ENCODE measurements around the gene OTUD4. TPM values are rescaled to one million over a fixed set of nuclear protein-coding genes. Genes with fewer than 3 reads are reported as not detected.
"Not testable (repeated sequence)": the region's sequence is repeated elsewhere in the genome, so short reads cannot be mapped to it uniquely, and the experiment has no call there.

Gene OTUD4
- total RNA-seq, 1 experiment from 2014 or later = 10.7 TPM

DNA sequence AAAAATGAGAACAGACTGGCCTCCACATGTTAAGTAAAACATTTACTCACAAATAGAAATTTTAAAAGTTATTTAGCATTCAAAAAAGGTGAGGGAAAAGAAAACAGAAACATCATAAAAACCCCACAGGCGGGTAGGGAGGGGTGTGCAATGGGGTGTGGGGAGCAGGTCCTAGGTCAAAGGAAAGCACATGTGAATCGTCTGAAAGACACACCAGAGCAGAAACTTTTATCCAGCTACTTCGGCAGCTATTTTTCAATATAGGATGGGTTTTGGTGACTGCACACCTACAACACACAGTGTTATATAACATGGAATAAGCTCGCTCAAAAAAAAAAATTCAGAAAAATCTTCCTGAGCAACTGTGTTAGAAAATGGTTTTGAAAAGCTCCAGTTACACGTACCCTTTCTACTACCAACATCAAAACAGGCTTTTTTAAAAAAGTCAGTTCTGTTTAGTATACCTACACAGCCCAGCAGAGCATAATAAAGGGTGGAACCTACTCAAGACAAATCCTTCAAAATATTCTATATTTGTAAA, 1.6 kb downstream of the OTUD4 start:
- DNase-seq (ENCODE audit: low spot score) = no peak

DNA sequence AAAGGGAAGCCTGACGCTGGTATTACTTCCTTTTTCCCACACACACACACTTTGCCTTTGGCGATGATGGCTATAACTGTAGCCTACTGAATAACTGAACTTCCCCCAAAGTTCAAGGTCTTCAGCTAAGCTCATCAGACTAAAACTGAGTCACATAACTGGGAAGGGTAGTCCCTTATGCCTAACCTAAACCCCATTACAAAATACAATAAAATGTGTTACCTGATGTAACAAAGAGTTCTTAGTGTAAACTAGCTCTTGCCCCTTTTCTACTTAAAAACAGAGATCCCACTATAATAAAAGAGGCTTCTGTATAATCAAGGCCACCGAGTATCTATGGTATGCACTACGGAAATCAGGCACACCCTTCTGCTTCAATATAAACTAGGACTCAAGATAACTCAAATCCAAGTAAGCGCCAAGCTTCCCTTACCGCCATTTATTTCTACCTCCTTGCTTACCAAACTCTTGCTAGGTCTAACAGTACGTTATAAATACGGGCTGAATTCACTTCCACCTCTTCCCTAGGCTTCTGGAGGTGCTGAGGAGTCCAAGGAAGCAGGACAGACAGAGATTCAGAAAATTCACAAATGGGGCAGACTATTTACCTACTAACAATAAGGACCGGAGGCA, 2.4 kb downstream of the OTUD4 start:
- no peak for DNase-seq (ENCODE audit: low spot score)

DNA sequence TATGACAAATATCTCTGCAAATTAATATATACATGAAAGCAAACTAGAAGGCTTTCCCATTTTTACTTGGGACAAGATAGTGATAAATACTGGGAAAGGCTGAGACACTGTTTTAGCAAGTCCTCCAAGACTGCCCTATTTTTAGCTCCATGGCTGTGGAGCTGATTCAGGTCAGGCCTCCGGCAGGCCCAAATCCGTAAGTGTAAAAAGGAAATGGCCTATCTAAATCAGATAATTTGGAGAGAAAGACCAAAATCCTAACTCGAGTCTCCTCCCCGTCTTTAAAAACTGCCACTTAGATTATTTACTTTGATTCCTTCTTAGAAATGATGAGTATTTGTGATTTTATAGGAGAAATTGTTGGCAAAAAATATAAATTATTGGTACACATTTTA, 2.9 kb downstream of the OTUD4 start:
- no peak for DNase-seq (ENCODE audit: low spot score)

DNA sequence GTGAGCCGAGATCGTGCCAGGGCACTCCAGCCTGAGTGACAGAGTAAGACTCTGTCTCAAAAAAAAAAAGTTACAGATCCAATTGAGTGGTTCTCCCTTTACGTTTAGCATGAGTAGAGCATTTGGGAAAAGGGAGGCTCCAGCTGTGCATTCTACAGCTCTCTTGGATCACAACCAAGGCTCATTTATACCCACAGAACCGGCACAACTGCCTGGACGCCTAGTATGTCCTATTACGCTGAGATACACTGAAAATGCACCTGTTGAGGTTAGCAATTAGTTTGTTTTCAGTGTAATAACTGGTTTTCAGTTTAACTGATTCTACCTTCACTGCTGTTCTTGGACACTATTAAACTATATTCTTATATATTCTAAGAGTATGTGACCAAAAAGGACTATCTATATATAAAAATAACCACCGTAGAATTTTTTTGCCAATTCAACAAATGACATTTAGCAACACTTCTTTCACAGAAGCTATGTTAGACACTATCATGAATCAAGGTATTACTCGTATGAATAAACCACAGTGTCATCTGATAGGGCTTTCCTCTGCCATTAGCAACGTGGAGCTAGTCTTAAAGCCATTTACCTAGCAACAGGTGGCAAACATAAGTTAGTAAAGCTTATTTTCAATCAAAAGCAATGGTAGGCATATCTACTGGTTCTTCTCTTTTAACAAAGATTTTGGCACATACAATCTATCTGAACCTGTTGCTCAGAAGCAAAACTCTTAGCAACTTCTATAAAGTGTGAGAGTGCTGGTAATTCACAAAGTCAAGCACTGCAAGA, 3.6 kb downstream of the OTUD4 start:
- no peak for DNase-seq (ENCODE audit: low spot score)

DNA sequence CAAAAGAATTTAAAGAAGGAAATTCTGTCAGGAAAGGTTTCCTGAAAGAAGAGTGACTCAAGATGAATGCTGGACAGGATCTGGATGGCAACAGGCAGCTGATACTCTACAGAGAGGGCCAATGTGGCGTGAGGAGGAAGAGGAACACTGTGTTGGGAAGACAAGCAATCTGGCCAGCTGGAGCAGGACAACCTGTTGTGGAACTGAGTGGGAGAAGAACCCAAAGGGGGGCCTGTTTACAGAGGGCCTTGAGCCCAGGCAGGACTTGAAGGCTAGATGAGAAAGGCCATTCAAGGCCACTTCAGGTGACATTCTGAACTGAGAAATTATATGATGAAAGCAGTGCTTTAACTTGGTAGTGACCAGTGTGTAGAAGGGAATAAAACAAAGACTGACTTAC, 8.5 kb downstream of the OTUD4 start:
- DNase-seq (ENCODE audit: low spot score) = no peak

DNA sequence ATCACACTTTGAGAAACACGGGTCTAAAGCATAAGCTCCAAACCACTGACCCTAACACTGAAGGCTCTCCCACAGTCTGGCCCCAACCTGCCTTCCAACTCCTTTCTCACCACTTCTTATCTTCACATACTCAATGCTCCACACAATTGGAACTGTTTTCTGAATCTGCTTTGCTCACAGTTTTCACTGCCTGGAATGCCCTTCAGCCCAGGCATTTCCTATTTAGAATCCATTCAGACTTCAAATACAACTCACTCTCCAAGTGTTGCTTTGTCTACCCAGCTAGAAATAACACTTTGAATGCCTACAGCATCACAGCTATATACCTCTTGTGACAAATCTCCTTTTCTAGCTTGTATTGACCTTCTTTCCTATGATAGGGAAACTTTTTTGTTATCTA, 10.2 kb downstream of the OTUD4 start:
- no peak for DNase-seq (ENCODE audit: low spot score)

DNA sequence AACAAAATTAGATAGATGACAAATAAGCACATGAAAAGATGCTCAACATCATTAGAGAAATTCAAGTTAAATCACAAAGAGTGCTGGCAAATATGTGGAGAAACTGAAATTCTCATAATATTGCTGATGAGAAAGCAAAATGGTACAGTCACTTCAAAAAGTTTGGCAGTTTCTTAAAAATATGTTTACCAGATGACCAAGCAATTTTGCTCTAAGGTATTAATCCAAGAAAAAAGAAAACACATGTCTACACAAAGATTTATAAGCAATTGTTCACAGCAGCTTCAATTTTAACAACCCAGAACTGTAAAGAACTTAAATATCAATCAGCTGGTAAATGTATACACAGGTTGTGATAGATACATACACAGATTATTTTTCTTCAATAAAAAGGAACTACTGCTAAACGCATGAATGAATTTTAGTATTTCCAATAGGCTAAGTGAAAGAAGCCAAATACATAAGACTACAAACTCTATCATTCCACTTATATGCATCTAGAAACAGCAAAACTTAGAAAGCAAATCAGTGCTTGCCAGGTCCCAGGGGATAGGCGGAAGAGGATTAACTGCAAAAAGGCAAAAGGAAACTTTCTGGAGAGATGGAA, 11.7 kb downstream of the OTUD4 start:
- DNase-seq (ENCODE audit: low spot score) = no peak

DNA sequence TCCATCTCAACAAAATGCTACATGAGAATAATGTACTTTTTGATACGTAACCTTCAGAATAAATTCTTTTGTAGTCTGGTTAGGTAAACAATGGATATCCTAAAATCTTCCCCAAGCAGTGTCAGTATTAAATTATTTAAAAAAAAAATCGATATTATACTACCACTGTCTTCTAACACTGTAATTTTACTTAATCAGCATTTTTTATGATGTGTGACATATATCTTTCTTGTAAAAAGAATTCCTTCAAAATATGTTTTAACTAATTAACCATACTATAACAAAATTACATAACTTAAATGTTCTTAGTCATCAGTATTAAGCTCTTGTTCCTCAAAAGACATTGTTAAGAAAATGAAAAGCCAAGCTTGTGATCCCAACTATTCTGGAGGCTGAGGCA, 12.5 kb downstream of the OTUD4 start:
- no peak for DNase-seq (ENCODE audit: low spot score)

DNA sequence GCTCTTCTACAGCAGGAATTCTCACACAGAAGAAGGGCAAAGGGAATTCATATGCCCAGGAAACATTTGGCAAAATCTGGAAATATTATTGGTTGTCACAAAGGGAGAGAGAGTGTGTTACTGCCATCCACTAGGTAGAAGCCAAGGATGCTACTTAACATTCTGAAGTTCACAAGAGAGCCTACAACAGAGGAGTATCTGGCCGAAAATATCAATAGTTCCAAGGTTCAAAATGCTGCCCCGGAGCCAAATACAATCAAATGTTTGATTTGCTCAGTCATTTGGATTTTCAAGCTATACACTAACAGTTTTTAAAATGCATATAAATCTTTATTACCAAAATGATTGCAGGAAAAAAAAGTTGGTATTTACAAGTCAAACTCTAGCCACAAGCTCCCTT, 18.8 kb downstream of the OTUD4 start:
- DNase-seq (ENCODE audit: low spot score) = no peak

DNA sequence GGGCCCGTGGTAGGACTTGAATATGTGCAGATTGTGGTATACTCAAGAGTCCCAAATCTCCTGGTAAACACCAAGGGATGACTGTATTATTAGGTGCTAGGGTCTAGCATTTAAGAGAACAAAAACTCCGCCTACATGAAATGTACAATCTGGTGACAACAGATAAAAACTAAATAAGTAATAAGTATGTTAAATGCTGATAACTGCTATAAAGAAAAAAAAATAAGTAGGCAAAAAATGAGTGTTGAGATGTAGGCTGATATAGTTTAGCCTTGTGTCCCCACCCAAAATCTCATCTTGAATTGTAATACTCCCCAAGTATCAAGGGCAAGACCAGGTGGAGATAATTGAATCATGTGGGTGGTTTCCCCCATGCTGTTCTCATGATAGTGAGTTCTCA, 23.4 kb downstream of the OTUD4 start:
- DNase-seq (ENCODE audit: low spot score) = no peak

DNA sequence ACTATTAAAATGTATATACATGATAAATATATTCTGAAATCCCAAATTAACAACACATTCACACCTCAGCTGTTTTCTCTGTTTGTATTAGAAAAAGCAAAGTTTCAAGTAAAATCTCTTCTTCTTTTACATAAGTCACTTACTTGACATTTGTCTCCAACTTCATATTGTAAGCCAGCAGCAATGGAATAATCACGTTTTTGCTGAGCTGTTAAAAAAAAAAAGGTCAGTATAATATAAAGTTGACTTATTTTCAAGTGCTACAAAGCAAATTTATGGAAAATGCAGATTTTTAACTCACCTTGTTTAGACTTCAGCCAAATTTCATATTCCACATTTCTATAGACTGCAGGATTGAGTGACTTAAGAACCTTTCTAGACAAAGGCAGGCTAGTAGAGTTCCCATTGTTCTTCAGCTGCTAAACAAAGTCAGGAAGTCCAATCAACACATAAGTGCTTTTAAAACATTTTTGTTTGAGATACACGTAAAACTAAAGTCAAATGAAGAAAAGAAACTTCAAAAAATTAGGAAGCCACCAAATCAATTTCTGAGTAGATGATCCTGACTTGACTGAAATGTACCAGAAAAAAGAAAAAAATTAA, 25.0 kb downstream of the OTUD4 start:
- DNase-seq (ENCODE audit: low spot score) = no peak

DNA sequence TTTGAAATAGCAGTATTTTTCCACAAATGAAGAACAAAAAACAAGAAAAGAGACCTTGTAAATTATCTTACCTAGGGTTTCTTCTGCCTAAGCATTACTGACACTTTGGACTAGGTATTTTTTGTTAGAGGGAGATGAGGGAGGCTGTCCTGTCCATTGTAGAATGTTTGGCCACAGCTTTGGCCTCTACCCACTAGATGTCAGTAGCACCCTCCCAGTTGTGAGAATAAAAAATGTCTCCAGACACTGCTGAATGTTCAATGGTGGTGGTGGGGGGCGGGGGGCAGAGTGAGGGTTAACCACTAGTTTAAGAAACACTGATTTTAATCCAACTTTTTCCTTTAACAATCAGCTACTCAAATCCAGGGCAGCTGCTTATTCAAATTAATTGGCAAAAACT, 25.8 kb downstream of the OTUD4 start:
- DNase-seq (ENCODE audit: low spot score) = peak; percentile 12

DNA sequence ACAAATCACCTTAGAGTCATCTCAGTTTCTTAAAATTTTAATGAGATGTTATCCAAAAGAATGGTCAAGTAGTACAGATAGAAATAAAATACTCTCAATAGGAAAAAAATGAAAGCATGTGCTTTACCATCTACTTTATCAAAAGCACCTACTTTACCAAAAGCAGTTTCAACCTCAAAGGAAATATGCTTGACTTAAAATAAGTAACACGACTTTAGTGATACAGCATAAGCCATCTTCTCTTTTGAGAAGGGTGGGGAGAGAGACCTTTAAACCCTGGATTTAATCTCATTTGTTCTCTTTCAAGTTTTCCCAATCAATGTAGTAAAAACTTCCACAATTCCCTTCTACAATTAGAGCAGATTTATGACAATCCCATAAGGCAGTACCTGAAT, 26.5 kb downstream of the OTUD4 start:
- no peak for DNase-seq (ENCODE audit: low spot score)

DNA sequence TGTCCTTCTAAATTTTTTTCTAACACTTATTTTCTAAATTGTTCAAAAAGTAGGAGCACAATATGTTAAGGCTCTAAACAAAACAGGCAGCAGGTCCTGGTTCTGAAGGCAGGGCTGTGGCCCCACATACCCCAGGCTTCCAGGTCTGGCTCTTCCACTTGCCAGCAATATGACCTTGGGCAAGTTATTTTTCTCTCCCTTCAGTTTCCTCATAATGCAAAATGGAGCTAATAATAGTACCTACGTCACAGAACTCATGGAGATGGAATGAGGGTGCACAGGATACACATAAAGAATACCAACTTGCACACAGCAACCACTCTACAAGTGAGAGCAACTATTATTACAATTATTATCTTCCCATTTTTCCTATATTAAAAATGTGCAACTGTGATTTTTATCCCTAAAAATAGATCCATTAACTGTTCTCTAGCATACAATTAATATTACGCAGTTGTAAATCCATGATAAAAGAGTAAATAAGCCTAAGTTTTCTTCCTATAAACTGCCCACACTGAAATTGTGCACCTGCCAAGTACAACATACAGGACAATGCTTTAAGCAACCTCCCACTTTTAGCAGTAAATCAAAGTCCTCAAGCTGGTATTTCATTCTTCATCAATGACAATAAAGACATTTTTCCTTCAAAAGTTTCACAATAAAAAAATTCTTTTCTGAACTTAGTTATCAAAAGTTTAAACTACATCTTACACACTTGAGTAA, 27.0 kb downstream of the OTUD4 start:
- DNase-seq (ENCODE audit: low spot score) = no peak

DNA sequence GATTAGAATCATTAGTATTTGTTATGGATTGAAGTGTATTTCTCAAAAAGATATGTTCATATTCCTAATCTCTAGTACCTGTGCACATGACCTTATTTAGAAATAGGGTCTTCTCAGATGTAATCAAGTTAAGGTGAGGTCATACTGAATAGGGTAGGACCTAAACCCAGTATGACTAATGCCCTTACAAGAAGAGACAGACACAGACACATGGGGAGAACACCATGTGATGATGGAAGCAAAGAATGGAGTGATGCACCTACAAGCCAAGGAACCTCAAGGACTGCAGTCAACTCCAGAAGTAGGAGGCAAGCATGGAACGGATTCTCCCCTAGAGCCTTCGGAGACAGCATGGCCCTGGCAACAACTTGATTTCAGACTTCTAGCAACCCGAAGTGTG, 31.4 kb downstream of the OTUD4 start:
- DNase-seq (ENCODE audit: low spot score) = no peak

DNA sequence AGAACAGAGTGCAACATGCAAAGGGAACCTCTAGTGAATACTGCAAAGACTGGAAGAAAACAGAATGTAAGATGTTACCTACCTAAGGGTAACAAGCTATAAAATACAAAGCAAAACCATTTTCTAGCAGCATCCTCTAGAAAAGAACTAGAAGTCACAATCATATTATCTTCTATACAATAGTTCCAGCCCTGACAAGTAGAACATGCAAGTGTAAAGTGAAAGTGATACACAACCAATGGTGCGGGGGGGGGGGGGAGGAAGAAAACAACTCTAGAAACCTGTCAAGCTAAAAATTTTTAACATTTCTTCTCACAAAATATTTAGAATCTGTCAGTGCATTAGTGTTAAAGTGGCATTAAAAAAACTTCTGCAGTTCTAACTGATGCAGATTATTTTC, 44.2 kb downstream of the OTUD4 start:
- not testable (repeated sequence) for DNase-seq (ENCODE audit: low spot score)

DNA sequence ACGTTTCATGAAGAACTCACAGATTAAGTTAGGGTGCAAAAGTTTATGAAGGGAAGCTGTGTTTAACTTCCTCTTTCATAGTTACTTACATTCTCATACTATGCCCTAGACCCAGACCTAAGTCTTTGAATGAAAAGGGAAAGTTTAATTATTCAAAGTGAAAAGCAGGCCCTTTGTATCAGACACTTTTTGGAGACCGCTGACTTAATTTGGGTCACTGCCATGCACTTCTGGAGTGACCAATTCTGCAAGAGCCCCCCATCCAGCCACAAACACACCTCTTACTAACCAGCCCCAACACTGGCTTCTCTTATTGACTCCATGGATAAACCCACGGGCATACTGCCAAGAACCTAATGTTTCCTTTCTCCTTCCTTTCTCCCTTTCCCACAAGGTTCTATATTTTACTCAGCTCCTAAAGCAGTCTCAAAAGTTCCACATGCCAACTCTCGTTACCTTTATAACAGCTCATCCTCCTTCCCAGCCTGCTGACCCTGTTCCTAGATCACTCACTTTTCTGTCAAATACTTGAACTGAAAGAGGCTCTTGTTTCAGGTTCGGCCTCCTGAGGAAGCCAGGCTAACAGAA, 47.8 kb downstream of the OTUD4 start:
- DNase-seq (ENCODE audit: low spot score) = no peak

DNA sequence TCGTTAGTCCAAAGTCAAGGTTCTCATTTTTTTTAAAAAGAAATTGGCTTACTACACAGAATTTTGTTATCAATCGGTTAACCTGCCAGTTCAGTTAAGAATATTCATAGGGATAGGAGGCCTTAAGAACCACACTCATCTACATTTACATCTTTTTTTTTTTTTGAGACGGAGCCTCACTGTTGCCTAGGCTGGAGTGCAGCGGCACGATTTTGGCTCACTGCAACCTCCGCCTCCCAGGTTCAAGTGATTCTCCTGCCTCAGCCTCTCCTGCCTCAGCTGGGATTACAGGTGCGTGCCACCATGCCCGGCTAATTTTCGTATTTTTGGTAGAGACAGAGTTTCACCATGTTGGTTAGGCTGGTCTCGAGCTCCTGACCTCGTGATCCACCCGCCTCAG, 48.5 kb downstream of the OTUD4 start:
- no peak for DNase-seq (ENCODE audit: low spot score)

DNA sequence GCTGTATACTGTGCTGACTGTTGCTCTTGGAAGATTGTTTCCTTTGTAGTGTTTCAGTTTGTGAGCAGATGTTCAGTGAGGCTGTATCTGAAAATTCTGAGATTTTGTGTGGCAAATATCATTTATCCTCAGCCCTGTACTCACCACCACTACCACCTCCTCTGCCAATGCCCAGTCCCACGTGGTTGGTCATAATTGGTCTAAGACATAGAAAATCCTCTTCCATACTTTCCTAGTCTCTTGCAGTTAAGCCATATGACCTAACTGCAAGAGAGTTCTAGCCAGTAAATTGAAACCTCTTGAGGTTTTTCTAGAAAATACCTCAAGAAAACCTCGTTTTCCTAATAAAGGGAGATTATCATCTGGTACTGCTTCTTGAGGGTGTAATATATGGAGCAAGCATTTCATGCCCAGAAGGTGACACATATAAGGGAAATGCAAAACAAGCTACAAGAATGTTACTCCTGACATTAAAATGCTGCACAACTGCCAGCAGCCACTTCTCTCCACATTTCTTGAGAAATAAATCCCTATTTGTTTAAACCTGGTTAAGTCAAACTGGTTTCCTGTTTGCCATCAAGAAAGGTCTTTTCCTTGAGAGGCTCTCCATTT, 49.5 kb downstream of the OTUD4 start:
- DNase-seq (ENCODE audit: low spot score) = peak; percentile 7

DNA sequence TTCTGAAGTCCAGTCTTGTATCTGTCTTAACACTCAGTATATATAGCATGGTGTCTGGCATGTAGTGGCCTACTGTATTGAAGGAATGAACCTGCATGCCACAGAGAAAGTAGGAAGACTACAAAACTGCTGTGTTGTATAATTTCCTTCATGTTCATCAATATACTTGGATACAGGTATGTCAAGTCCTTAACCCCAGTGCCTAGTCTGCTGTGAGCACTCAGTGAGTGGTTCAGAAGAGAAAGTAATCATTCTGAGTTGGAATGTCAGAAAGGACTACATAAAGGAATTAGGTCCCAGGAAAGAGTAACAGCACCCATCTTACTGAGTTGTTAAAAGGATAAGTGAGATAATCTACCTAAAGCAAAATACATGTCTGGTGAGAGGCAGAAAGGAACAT, 50.3 kb downstream of the OTUD4 start:
- no peak for DNase-seq (ENCODE audit: low spot score)

DNA sequence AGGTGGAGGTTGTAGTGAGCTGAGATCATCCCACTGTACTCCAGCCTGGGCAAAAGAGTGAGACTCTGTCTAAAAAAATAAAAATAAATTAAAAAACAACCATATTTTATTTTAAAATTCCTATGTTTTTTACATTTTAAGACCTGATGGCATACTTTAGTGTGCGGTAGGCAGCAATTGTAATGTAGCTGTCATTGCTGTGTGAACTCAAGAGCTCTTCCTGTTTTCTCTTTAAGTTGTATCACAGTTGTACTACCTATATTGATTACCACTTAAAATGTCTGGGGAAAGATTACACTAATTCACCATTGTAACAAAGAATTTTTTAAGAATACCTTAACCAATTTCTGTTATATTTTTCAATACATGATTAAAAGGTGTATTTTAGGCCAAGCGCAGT, 55.0 kb downstream of the OTUD4 start:
- no peak for DNase-seq (ENCODE audit: low spot score)
